Uterus (tissue), 2 donors: ENCODE data around the gene DSTN.

Source experiments
- CTCF ChIP-seq, 4 experiments: fragments of 200-600 bp in 2 of 4; fragments of 450-650 bp in 2 of 4; sonication (generic) in 2 of 4; IDR thresholded peaks; one replicate each; pipeline ENCODE4 v1.5.1; 2016 to 2019; ENCODE audit warnings: antibody characterized with exemption in 4 of 4, mild to moderate bottlenecking in 2 of 4, moderate library complexity in 1 of 4
- POLR2A ChIP-seq, 2 donors: fragments of 450-650 bp; IDR thresholded peaks; one replicate each; pipeline ENCODE4 v1.6.1; 2016; ENCODE audit warnings: antibody characterized with exemption in 2 of 2, mild to moderate bottlenecking in 1 of 2, moderate library complexity in 1 of 2

DNA sequence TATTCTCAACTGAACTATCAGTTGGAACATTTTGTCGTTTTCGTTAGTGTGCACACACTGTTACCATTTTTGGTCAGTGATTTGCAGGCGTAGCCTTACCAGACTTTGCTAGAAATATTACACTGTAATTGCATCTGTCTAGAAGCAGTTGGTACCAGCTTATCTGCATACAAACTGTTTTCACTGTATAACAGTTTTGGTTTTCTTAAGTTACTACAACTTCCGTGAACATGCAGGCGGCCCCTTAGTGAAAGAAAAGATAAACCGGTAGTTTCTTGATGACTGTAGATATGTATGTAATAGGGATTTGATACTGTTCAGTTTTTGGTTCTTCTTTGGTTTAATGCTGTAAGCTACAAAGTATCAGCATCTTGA lies 1.3 kb downstream of the DSTN start:
- TF ChIP-seq CTCF (IDR thresholded peaks at IDR 0.05): no peak
- TF ChIP-seq POLR2A (IDR thresholded peaks at IDR 0.05): peak in 1 of 2 donors; percentile 59
